Liver (tissue), 9 donors: ENCODE data around the gene DNPH1. TPM values are rescaled to one million over a fixed set of nuclear protein-coding genes. Genes with fewer than 3 reads are reported as not detected.

Source experiments
- DNase-seq: peaks from one replicate; pipeline ENCODE4 v3.0.0-alpha.2; 2017; ENCODE audit warnings: low spot score
- H3K27ac ChIP-seq, 2 donors: one replicate each; pipeline ENCODE4 v1.7.0; 2013; ENCODE audit warnings: inconsistent platforms in 2 of 2, low read length in 2 of 2, control low read depth in 1 of 2, low read depth in 1 of 2, mild to moderate bottlenecking in 1 of 2
- H3K27me3 ChIP-seq, 4 donors: one replicate each; pipeline versions ENCODE4 v1.6.1 to v1.7.0; 2013; ENCODE audit warnings: low read length in 3 of 4, inconsistent platforms in 1 of 4, mild to moderate bottlenecking in 1 of 4, moderate library complexity in 1 of 4; ENCODE audit not compliant: control insufficient read depth in 4 of 4, insufficient read depth in 4 of 4
- H3K36me3 ChIP-seq, 4 donors: one replicate each; pipeline versions ENCODE4 v1.6.1 to v1.7.0; 2013; ENCODE audit warnings: low read length in 3 of 4, mild to moderate bottlenecking in 3 of 4, low read depth in 1 of 4, moderate library complexity in 1 of 4; ENCODE audit not compliant: control insufficient read depth in 4 of 4, insufficient read depth in 3 of 4
- H3K4me1 ChIP-seq, 4 donors: one replicate each; pipeline versions ENCODE4 v1.6.1 to v1.7.0; 2013; ENCODE audit warnings: low read length in 3 of 4, mild to moderate bottlenecking in 3 of 4, moderate library complexity in 1 of 4; ENCODE audit not compliant: control insufficient read depth in 4 of 4, insufficient read depth in 4 of 4
- H3K4me3 ChIP-seq, 3 donors: one replicate each; pipeline versions ENCODE4 v1.6.1 to v1.7.0; 2013; ENCODE audit warnings: low read length in 3 of 3, control low read depth in 1 of 3, low read depth in 1 of 3, mild to moderate bottlenecking in 1 of 3
- H3K9ac ChIP-seq, 2 donors: one replicate each; pipeline ENCODE4 v1.7.0; 2013; ENCODE audit warnings: low read length in 2 of 2, mild to moderate bottlenecking in 2 of 2, moderate library complexity in 2 of 2, control low read depth in 1 of 2, low read depth in 1 of 2
- H3K9me3 ChIP-seq, 4 donors: one replicate each; pipeline versions ENCODE4 v1.6.1 to v1.7.0; 2013; ENCODE audit warnings: low read length in 3 of 4; ENCODE audit not compliant: control insufficient read depth in 4 of 4
- EGR1 ChIP-seq, 2 donors: IDR thresholded peaks; 2 replicates each; pipeline ENCODE4 v1.6.1; 2016 to 2018; ENCODE audit warnings: antibody characterized with exemption in 2 of 2, low read depth in 2 of 2
- FOXA1 ChIP-seq: IDR thresholded peaks from 2 replicates; pipeline ENCODE4 v1.6.1; 2016; ENCODE audit warnings: antibody characterized with exemption
- FOXA2 ChIP-seq: IDR thresholded peaks from 2 replicates; pipeline ENCODE4 v1.6.1; 2016; ENCODE audit warnings: antibody characterized with exemption
- GABPA ChIP-seq, 2 donors: IDR thresholded peaks in 1 of 2; conservative IDR thresholded peaks in 1 of 2; 2 replicates each; pipeline ENCODE4 v1.6.1; 2016; ENCODE audit warnings: antibody characterized with exemption in 2 of 2, mild to moderate bottlenecking in 1 of 2, moderate library complexity in 1 of 2
- HNF4A ChIP-seq, 2 donors: conservative IDR thresholded peaks; 2 replicates each; pipeline ENCODE4 v1.6.1; 2016; ENCODE audit warnings: antibody characterized with exemption in 2 of 2, mild to moderate bottlenecking in 2 of 2
- HNF4G ChIP-seq: IDR thresholded peaks from 2 replicates; pipeline ENCODE4 v1.6.1; 2016; ENCODE audit warnings: antibody characterized with exemption
- JUND ChIP-seq, 2 donors: IDR thresholded peaks; 2 replicates each; pipeline ENCODE4 v1.6.1; 2016; ENCODE audit warnings: antibody characterized with exemption in 2 of 2
- NR2F2 ChIP-seq: IDR thresholded peaks from 2 replicates; pipeline ENCODE4 v1.6.1; 2016; ENCODE audit warnings: antibody characterized with exemption
- RAD21 ChIP-seq, 2 donors: IDR thresholded peaks; 2 replicates each; pipeline ENCODE4 v1.6.1; 2016; ENCODE audit warnings: antibody characterized with exemption in 2 of 2, mild to moderate bottlenecking in 2 of 2
- RXRA ChIP-seq, 2 donors: IDR thresholded peaks; 2 replicates each; pipeline ENCODE4 v1.6.1; 2017 to 2018; ENCODE audit warnings: antibody characterized with exemption in 2 of 2, mild to moderate bottlenecking in 1 of 2
- SP1 ChIP-seq: IDR thresholded peaks from 2 replicates; pipeline ENCODE4 v1.6.1; 2018; ENCODE audit warnings: antibody characterized with exemption, mild to moderate bottlenecking
- TAF1 ChIP-seq: conservative IDR thresholded peaks from 2 replicates; pipeline ENCODE4 v1.6.1; 2016; ENCODE audit warnings: antibody characterized with exemption, mild to moderate bottlenecking
- YY1 ChIP-seq: IDR thresholded peaks from 2 replicates; pipeline ENCODE4 v1.6.1; 2016; ENCODE audit warnings: antibody characterized with exemption, mild to moderate bottlenecking
- WGBS: extraction: QIAGEN DNeasy Blood & Tissue Kit; methylation state at CpG from one replicate; pipeline ENCODE4 v1.1.7; 2013; 5-methylcytosine and 5-hydroxymethylcytosine counted together
- polyA plus RNA-seq, 2 donors: library from polyadenylated mRNA; stranded (reverse) in 1 of 2; unstranded in 1 of 2; fragments of 200-250 nt in 1 of 2; fragments of >200 nt in 1 of 2; fragmentation: Nextera tagmentation in 1 of 2; extraction: Ambion mirVana in 1 of 2; gene quantifications; one replicate each; pipeline versions ENCODE4 v1.2.1 to v1.2.3, GENCODE V29; 2013 to 2015
- total RNA-seq, 2 donors: library from RNA; depleted of rRNA; stranded (reverse); fragments of >200 nt; gene quantifications; one replicate each; pipeline ENCODE4 v1.2.3, GENCODE V29; 2014
- TF ChIP-seq, protein P1 (sequence below): IDR thresholded peaks from 2 replicates; pipeline ENCODE4 v1.6.1; 2016; ENCODE audit warnings: antibody characterized with exemption
- TF ChIP-seq, protein P2 (sequence below): IDR thresholded peaks from 2 replicates; pipeline ENCODE4 v1.6.1; 2016; ENCODE audit warnings: antibody characterized with exemption
- TF ChIP-seq, protein P3 (sequence below): fragments of 150-350 bp; IDR thresholded peaks from 2 replicates; pipeline ENCODE4 v1.5.1; 2017; ENCODE audit warnings: improper control_type of control experiment, low read depth, low read length; ENCODE audit not compliant: missing input control
- TF ChIP-seq, protein P4 (sequence below): IDR thresholded peaks from 2 replicates; pipeline ENCODE4 v1.6.1; 2016; ENCODE audit warnings: antibody characterized with exemption, mild to moderate bottlenecking
- TF ChIP-seq, protein P5 (sequence below): IDR thresholded peaks from 2 replicates; pipeline ENCODE4 v1.6.1; 2016; ENCODE audit warnings: antibody characterized with exemption
- donor health status: healthy.
- donor health status: healthy.
- donor health status: healthy.
- donor health status: healthy.
- donor health status: healthy.

DNPH1 gene
- total and polyA plus RNA-seq, 4 donors, result 53.2 to 195 (median 103) TPM

DNA sequence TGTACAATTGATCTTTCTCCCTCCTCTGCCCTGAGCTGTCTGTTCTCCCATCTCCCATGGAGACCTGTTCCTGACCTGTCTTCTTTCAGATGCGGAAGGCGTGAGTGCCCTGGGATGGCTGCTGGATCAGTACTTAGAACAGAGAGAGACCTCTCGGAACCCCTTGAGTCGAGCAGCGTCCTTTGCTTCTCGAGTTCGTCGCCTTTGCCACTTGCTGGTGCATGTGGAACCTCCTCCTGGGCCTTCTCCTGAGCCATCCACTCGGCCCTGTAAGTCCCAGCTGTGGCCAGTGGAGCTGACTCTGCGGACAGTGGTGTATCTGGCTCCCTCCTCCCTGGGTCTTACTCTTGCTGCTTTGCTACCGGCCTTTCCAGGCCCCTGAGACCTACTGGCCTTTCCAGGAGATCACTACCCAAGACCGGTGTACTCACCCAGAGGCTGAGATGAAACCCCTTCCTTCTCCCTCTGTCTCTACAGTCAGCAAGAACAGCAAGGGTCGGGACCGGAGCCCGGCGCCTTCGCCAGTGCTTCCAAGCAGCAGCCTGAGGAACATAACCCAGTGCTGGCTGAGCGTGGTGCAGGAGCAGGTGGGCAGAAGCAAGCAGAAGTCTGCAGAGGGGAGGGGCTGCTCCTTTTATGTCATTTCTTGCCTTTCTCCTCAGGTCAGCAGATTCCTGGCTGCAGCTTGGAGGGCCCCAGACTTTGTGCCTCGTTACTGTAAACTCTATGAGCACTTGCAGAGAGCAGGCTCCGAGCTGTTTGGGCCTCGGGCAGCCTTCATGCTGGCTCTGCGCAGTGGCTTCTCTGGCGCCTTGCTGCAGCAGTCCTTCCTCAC lies 24.8 kb downstream of the DNPH1 start (continued):
- TF ChIP-seq RAD21 (IDR thresholded peaks at IDR 0.05), result no peak
- no peak for TF ChIP-seq HNF4G
- no peak for TF ChIP-seq EGR1 (IDR thresholded peaks at IDR 0.05; ENCODE audit: low read depth in 2 of 2)
- TF ChIP-seq JUND (IDR thresholded peaks at IDR 0.05), result no peak

DNA sequence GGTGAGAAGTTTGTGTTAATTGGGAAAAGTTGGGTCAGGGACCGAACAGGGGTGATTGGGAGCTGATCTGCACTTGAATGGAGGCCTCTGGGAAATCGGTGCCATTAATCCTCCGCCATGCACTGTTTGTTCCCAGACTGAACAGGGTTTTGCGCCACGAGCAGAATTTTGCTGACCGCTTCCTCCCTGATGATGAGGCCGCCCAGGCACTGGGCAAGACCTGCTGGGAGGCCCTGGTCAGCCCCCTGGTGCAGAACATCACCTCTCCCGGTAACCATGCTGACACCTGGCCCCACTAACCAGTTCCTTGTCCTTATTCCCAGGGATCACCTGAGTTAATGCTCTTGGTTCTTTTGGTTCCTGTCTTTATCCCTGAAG lies 25.6 kb downstream of the DNPH1 start:
- H3K9ac ChIP-seq, result no peak overlapping the region
- no peaks in the 10 kb centered on the region for H3K4me1 ChIP-seq
- H3K4me3 ChIP-seq, result no peak overlapping the region
- 97% methylated on average over 8 of the region's 8 CpGs for WGBS
- no peak overlapping the region for H3K27ac ChIP-seq
- no peaks in the 10 kb centered on the region for H3K9me3 ChIP-seq
- no peak for DNase-seq
- TF ChIP-seq FOXA1, result no peak
- TF ChIP-seq RXRA (IDR thresholded peaks at IDR 0.05), result no peak
- no peak for TF ChIP-seq TAF1
- TF ChIP-seq YY1, result no peak
- TF ChIP-seq, protein P1, sequence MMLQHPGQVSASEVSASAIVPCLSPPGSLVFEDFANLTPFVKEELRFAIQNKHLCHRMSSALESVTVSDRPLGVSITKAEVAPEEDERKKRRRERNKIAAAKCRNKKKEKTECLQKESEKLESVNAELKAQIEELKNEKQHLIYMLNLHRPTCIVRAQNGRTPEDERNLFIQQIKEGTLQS, result no peak
- TF ChIP-seq, protein P2, sequence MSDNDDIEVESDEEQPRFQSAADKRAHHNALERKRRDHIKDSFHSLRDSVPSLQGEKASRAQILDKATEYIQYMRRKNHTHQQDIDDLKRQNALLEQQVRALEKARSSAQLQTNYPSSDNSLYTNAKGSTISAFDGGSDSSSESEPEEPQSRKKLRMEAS, result no peak
- TF ChIP-seq, protein P3, sequence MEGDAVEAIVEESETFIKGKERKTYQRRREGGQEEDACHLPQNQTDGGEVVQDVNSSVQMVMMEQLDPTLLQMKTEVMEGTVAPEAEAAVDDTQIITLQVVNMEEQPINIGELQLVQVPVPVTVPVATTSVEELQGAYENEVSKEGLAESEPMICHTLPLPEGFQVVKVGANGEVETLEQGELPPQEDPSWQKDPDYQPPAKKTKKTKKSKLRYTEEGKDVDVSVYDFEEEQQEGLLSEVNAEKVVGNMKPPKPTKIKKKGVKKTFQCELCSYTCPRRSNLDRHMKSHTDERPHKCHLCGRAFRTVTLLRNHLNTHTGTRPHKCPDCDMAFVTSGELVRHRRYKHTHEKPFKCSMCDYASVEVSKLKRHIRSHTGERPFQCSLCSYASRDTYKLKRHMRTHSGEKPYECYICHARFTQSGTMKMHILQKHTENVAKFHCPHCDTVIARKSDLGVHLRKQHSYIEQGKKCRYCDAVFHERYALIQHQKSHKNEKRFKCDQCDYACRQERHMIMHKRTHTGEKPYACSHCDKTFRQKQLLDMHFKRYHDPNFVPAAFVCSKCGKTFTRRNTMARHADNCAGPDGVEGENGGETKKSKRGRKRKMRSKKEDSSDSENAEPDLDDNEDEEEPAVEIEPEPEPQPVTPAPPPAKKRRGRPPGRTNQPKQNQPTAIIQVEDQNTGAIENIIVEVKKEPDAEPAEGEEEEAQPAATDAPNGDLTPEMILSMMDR, result no peak
- no peak for TF ChIP-seq NR2F2
- TF ChIP-seq, protein P4, sequence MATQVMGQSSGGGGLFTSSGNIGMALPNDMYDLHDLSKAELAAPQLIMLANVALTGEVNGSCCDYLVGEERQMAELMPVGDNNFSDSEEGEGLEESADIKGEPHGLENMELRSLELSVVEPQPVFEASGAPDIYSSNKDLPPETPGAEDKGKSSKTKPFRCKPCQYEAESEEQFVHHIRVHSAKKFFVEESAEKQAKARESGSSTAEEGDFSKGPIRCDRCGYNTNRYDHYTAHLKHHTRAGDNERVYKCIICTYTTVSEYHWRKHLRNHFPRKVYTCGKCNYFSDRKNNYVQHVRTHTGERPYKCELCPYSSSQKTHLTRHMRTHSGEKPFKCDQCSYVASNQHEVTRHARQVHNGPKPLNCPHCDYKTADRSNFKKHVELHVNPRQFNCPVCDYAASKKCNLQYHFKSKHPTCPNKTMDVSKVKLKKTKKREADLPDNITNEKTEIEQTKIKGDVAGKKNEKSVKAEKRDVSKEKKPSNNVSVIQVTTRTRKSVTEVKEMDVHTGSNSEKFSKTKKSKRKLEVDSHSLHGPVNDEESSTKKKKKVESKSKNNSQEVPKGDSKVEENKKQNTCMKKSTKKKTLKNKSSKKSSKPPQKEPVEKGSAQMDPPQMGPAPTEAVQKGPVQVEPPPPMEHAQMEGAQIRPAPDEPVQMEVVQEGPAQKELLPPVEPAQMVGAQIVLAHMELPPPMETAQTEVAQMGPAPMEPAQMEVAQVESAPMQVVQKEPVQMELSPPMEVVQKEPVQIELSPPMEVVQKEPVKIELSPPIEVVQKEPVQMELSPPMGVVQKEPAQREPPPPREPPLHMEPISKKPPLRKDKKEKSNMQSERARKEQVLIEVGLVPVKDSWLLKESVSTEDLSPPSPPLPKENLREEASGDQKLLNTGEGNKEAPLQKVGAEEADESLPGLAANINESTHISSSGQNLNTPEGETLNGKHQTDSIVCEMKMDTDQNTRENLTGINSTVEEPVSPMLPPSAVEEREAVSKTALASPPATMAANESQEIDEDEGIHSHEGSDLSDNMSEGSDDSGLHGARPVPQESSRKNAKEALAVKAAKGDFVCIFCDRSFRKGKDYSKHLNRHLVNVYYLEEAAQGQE, result no peak
- TF ChIP-seq SP1, result no peak
- TF ChIP-seq HNF4A (conservative IDR thresholded peaks at IDR 0.05), result no peak
- no peak for TF ChIP-seq JUND (IDR thresholded peaks at IDR 0.05)
- no peak for TF ChIP-seq FOXA2
- no peak for TF ChIP-seq HNF4G
- TF ChIP-seq RAD21 (IDR thresholded peaks at IDR 0.05), result no peak
- TF ChIP-seq EGR1 (IDR thresholded peaks at IDR 0.05; ENCODE audit: low read depth in 2 of 2), result no peak
- no peak for TF ChIP-seq GABPA (IDR thresholded peaks at IDR 0.05 in 1 of 2, conservative IDR thresholded peaks at IDR 0.05 in 1 of 2)
- TF ChIP-seq, protein P5, sequence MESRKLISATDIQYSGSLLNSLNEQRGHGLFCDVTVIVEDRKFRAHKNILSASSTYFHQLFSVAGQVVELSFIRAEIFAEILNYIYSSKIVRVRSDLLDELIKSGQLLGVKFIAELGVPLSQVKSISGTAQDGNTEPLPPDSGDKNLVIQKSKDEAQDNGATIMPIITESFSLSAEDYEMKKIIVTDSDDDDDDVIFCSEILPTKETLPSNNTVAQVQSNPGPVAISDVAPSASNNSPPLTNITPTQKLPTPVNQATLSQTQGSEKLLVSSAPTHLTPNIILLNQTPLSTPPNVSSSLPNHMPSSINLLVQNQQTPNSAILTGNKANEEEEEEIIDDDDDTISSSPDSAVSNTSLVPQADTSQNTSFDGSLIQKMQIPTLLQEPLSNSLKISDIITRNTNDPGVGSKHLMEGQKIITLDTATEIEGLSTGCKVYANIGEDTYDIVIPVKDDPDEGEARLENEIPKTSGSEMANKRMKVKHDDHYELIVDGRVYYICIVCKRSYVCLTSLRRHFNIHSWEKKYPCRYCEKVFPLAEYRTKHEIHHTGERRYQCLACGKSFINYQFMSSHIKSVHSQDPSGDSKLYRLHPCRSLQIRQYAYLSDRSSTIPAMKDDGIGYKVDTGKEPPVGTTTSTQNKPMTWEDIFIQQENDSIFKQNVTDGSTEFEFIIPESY, result no peak
- H3K36me3 ChIP-seq, result peaks cover 0 to 29% (median 16%) of the 10 kb centered on the region in 4 donors
- no peaks in the 10 kb centered on the region for H3K27me3 ChIP-seq
